Common myeloid progenitor, CD34-positive (primary cell): ENCODE results near the gene ZBED4. TPM values are rescaled to one million over a fixed set of nuclear protein-coding genes. Genes with fewer than 3 reads are reported as not detected.

ENCODE experiments used
- CTCF ChIA-PET: fragments of 350-600 bp; sonication (Branson Sonifier 250); formaldehyde crosslinking; loops from one replicate; lab custom pipeline; 2021; ENCODE audit warnings: antibody characterized with exemption; lab: Charles Lee
- POLR2A ChIA-PET: fragments of 350-600 bp; sonication (Branson Sonifier 250); formaldehyde crosslinking; loops from one replicate; lab custom pipeline; 2021; ENCODE audit warnings: antibody characterized with exemption; lab: Charles Lee
- DNase-seq, 3 donors: peaks; one replicate each; pipeline versions ENCODE4 v3.0.0 to v3.0.0-alpha.2; 2013
- H3K27ac ChIP-seq, 2 experiments: 1 replicate in 1 of 2; 2 replicates in 1 of 2; pipeline ENCODE4 v1.7.0; 2013; ENCODE audit warnings: inconsistent platforms in 2 of 2, low read length in 2 of 2, mild to moderate bottlenecking in 2 of 2, low read depth in 1 of 2, moderate library complexity in 1 of 2; ENCODE audit not compliant: severe bottlenecking in 2 of 2, insufficient read depth in 1 of 2, poor library complexity in 1 of 2
- H3K27me3 ChIP-seq, 5 experiments: replicated peaks in 2 of 5; 1 replicate in 3 of 5; 2 replicates in 2 of 5; pipeline versions ENCODE4 v1.6.1 to v1.7.0; 2013; ENCODE audit warnings: low read length in 4 of 5, mild to moderate bottlenecking in 2 of 5, moderate library complexity in 2 of 5, inconsistent platforms in 1 of 5; ENCODE audit not compliant: insufficient read depth in 5 of 5, control insufficient read depth in 4 of 5
- H3K36me3 ChIP-seq, 4 experiments: 1 replicate in 2 of 4; 2 replicates in 2 of 4; pipeline versions ENCODE4 v1.6.1 to v1.7.0; 2013; ENCODE audit warnings: low read length in 3 of 4, control low read depth in 1 of 4, mild to moderate bottlenecking in 1 of 4; ENCODE audit not compliant: control insufficient read depth in 4 of 4, insufficient read depth in 4 of 4
- H3K4me1 ChIP-seq, 4 experiments: 1 replicate in 3 of 4; 2 replicates in 1 of 4; pipeline versions ENCODE4 v1.6.1 to v1.7.1; 2013; ENCODE audit warnings: low read length in 3 of 4, mild to moderate bottlenecking in 3 of 4, control low read depth in 1 of 4, inconsistent platforms in 1 of 4, moderate library complexity in 1 of 4; ENCODE audit not compliant: control insufficient read depth in 4 of 4, insufficient read depth in 4 of 4; ENCODE audit errors: control extremely low read depth in 1 of 4
- H3K4me3 ChIP-seq, 7 experiments: 1 replicate in 4 of 7; 2 replicates in 3 of 7; pipeline versions ENCODE4 v1.5.1 to v1.7.0; 2013; ENCODE audit warnings: mild to moderate bottlenecking in 7 of 7, low read length in 6 of 7, moderate library complexity in 6 of 7, inconsistent platforms in 2 of 7, low read depth in 2 of 7, control low read depth in 1 of 7; ENCODE audit not compliant: insufficient read depth in 4 of 7, control insufficient read depth in 1 of 7; ENCODE audit errors: extremely low read depth in 1 of 7
- H3K9me3 ChIP-seq, 5 experiments: 1 replicate in 4 of 5; 2 replicates in 1 of 5; pipeline versions ENCODE4 v1.6.1 to v1.7.1; 2013; ENCODE audit warnings: low read length in 4 of 5, mild to moderate bottlenecking in 2 of 5, inconsistent platforms in 1 of 5, low read depth in 1 of 5, moderate library complexity in 1 of 5; ENCODE audit not compliant: control insufficient read depth in 4 of 5, insufficient read depth in 2 of 5; ENCODE audit errors: control extremely low read depth in 1 of 5
- WGBS: methylation state at CpG from one replicate; pipeline ENCODE4 v1.1.5; 2013; ENCODE audit not compliant: insufficient coverage; 5-methylcytosine and 5-hydroxymethylcytosine counted together
- polyA plus RNA-seq: library from polyadenylated mRNA; unstranded; fragments of 120-200 nt; gene quantifications from one replicate; pipeline ENCODE4 v1.2.1, GENCODE V29; 2013

Gene ZBED4, protein sequence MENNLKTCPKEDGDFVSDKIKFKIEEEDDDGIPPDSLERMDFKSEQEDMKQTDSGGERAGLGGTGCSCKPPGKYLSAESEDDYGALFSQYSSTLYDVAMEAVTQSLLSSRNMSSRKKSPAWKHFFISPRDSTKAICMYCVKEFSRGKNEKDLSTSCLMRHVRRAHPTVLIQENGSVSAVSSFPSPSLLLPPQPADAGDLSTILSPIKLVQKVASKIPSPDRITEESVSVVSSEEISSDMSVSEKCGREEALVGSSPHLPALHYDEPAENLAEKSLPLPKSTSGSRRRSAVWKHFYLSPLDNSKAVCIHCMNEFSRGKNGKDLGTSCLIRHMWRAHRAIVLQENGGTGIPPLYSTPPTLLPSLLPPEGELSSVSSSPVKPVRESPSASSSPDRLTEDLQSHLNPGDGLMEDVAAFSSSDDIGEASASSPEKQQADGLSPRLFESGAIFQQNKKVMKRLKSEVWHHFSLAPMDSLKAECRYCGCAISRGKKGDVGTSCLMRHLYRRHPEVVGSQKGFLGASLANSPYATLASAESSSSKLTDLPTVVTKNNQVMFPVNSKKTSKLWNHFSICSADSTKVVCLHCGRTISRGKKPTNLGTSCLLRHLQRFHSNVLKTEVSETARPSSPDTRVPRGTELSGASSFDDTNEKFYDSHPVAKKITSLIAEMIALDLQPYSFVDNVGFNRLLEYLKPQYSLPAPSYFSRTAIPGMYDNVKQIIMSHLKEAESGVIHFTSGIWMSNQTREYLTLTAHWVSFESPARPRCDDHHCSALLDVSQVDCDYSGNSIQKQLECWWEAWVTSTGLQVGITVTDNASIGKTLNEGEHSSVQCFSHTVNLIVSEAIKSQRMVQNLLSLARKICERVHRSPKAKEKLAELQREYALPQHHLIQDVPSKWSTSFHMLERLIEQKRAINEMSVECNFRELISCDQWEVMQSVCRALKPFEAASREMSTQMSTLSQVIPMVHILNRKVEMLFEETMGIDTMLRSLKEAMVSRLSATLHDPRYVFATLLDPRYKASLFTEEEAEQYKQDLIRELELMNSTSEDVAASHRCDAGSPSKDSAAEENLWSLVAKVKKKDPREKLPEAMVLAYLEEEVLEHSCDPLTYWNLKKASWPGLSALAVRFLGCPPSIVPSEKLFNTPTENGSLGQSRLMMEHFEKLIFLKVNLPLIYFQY
- 18.7 TPM for polyA plus RNA-seq

DNA sequence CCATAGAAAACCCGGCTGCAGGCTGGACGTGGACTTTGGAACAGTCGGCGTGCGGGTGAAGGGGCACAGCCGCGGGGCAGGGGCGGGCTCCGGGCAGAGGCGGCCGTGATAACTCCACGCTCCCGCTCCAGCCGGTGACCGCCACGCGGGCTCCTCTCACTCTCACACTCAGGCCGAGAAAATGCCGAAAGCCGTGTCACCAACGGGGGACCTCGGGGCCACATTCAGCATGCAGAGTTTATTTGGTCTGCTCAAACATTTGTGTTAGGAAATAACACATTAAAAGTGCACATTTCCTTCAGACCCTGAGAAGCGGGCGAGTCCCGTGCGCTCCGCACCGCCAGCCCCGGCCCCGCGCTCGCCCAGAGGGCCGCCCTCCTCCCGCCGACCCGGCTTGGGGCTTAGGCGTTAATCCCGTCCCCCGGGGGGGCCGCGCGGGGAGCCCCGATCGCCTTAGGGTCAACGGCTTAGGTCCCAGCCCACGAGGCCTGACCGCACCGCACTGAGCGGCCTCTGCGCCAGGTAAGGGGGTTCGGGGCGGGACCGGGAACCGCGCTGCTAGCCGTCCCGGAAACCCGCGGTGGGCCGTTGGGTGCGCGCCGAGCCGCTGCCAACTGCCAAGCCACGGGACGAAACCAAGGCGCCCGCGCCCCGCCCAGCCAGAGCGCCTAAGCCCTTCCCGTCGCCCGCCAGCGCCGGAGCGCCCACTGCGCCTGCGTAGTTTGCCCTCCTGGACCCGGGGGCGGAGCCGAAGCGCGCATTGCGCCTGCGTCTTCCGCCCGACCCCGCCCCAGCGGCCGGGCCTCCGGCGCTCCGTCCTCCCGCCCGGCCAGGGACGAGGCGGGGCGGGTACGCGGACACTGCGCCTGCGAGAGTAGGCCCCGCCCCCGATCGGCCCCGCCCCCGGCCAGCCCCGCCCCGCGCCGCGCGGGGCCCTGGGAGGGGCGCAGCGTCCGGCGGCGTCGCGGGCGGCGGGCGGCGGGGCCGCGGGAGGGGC lies at the start of gene ZBED4:
Gene ZBED4, plus strand, starts transcription at position 947 of the 997 bp plus-strand sequence. CDS start 29,819 bp downstream, outside the sequence.
- Histone ChIP-seq H3K27ac (peak within 1 kb of the TSS; percentile 93 to 95), H3K4me1 (peaks cover 5 to 70% (median 65%) of the 10 kb centered on the region in 4 experiments), H3K36me3 (peaks cover 0 to 11% (median 6%) of the 10 kb centered on the region in 4 experiments), H3K9me3 (no peaks in the 10 kb centered on the region), H3K4me3 (peak within 1 kb of the TSS; percentile 46 to 99 (median 89)), H3K27me3 (no peaks in the 10 kb centered on the region)
- 0% methylated on average over 84 of the region's 127 CpGs for WGBS
- CTCF ChIA-PET: no interaction called here
- peak; percentile 96 to 98 (median 98) for DNase-seq
- POLR2A ChIA-PET: interaction anchor here (1.0 to 2.4 kb wide), 3 partner anchors 14 to 65 kb away, joined by 3 to 17 read pairs (median 4); partner anchors contain the start of genes ALG12 and CRELD2

- peaks cover 11 to 52% (median 41%) of the 10 kb centered on the region in 4 experiments for H3K4me1 ChIP-seq
- H3K27me3 ChIP-seq: no peaks in the 10 kb centered on the region
- H3K4me3 ChIP-seq: no peak overlapping the region
- peaks cover 2 to 44% (median 23%) of the 10 kb centered on the region in 4 experiments for H3K36me3 ChIP-seq
- ChIA-PET POLR2A (no interaction called here), CTCF (no interaction called here)
- H3K27ac ChIP-seq: no peak overlapping the region
- WGBS: 100% methylated on average over 5 of the region's 8 CpGs
- no peaks in the 10 kb centered on the region for H3K9me3 ChIP-seq
- DNase-seq: no peak
These were observed 46.5 kb upstream of the ZBED4 start for GRCh38 chr22:49807129-49807528.

- H3K27me3 ChIP-seq: no peaks in the 10 kb centered on the region
- H3K36me3 ChIP-seq: peaks cover 2 to 41% (median 23%) of the 10 kb centered on the region in 4 experiments
- POLR2A ChIA-PET: no interaction called here
- WGBS: 15% methylated on average over 11 of the region's 14 CpGs
- peak; percentile 58 to 86 (median 80) for DNase-seq
- H3K4me3 ChIP-seq: peak overlapping the region in 3 of 7 experiments; percentile 29 to 62 (median 36)
- no peaks in the 10 kb centered on the region for H3K9me3 ChIP-seq
- H3K27ac ChIP-seq: peak overlapping the region in 1 of 2 experiments; percentile 57
- CTCF ChIA-PET: interaction anchor here (0.9 to 1.0 kb wide), 2 partner anchors 11 to 13 kb away, joined by 3 read pairs; no protein-coding TSS in a partner anchor
- peaks cover 15 to 61% (median 50%) of the 10 kb centered on the region in 4 experiments for H3K4me1 ChIP-seq
These were observed 45.6 kb upstream of the ZBED4 start for GRCh38 chr22:49807780-49808708.

GRCh38 chr22:49810363-49811019 lies 43.2 kb upstream of the ZBED4 start:
- peak in 2 of 3 donors; percentile 20 to 65 for DNase-seq
- Histone ChIP-seq H3K4me1 (peaks cover 15 to 74% (median 63%) of the 10 kb centered on the region in 4 experiments), H3K4me3 (peak overlapping the region in 2 of 7 experiments; percentile 13 to 70), H3K27me3 (no peaks in the 10 kb centered on the region), H3K27ac (no peak overlapping the region), H3K36me3 (peaks cover 2 to 38% (median 15%) of the 10 kb centered on the region in 4 experiments), H3K9me3 (no peaks in the 10 kb centered on the region)
- WGBS: 85% methylated on average over 3 of the region's 5 CpGs
- CTCF ChIA-PET: interaction anchor here (0.9 to 2.4 kb wide), 2 partner anchors 11 to 15 kb away, joined by 3 to 6 read pairs; no protein-coding TSS in a partner anchor
- POLR2A ChIA-PET: interaction anchor here (0.6 to 1.2 kb wide), 4 partner anchors 38 to 213 kb away, joined by 3 read pairs; partner anchors contain the start of genes ALG12 and CRELD2
